Myocyte (in vitro differentiated cells): ENCODE measurements around the gene NECAB2. TPM values are rescaled to one million over a fixed set of nuclear protein-coding genes. Genes with fewer than 3 reads are reported as not detected.

Experiments used
- DNase-seq: peaks from one replicate; pipeline ENCODE4 v3.0.0-alpha.2; 2012; ENCODE audit warnings: low read depth
- total RNA-seq: library from RNA; depleted of rRNA; stranded (reverse); fragments of >200 nt; gene quantifications from 2 replicates; pipeline ENCODE4 v1.2.3, GENCODE V29; 2014

NECAB2 gene
- total RNA-seq, 1 donor from 2014 or later = not detected

- no peak for DNase-seq
Observed at GRCh38 chr16:84042879-84043485, 74.9 kb downstream of the NECAB2 start.

- no peak for DNase-seq
Observed at GRCh38 chr16:84043486-84044117, 75.6 kb downstream of the NECAB2 start.

GRCh38 chr16:84044118-84044488 is 76.1 kb downstream of the NECAB2 start:
- peak; percentile 36 for DNase-seq

- DNase-seq = no peak
Observed at GRCh38 chr16:84045001-84045817, 77.2 kb downstream of the NECAB2 start.

- no peak for DNase-seq
Observed at GRCh38 chr16:84045818-84046470, 77.9 kb downstream of the NECAB2 start.

GRCh38 chr16:84047206-84047605 is 79.2 kb downstream of the NECAB2 start:
- DNase-seq = no peak

GRCh38 chr16:84047626-84048025 is 79.6 kb downstream of the NECAB2 start:
- DNase-seq = no peak

GRCh38 chr16:84048270-84048669 is 80.2 kb downstream of the NECAB2 start:
- DNase-seq = no peak

- no peak for DNase-seq
Observed at GRCh38 chr16:84048871-84049270, 80.8 kb downstream of the NECAB2 start.

- DNase-seq = no peak
Observed at GRCh38 chr16:84049403-84050060, 81.5 kb downstream of the NECAB2 start.

- no peak for DNase-seq
Observed at GRCh38 chr16:84050316-84050715, 82.3 kb downstream of the NECAB2 start.

GRCh38 chr16:84052071-84052622 is 84.1 kb downstream of the NECAB2 start:
- no peak for DNase-seq

Other genes with a start within 250 kb of the NECAB2 start
- gene HSBP1, start 160.3 kb upstream of the NECAB2 start, total RNA-seq = 16.1 and 25.5 TPM in 2 replicates
- gene MLYCD, start 69.1 kb upstream of the NECAB2 start, total RNA-seq = 3.1 and 3.5 TPM in 2 replicates
- 4.3 and 7.7 TPM in 2 replicates for gene OSGIN1, start 15.0 kb upstream of the NECAB2 start, total RNA-seq
- gene SLC38A8, start 74.6 kb downstream of the NECAB2 start, total RNA-seq = not detected in 2 replicates
- gene MBTPS1, start 148.7 kb downstream of the NECAB2 start, total RNA-seq = 42.1 and 53.5 TPM in 2 replicates
- gene HSDL1, start 176.9 kb downstream of the NECAB2 start, total RNA-seq = 31.8 and 35.0 TPM in 2 replicates
- not detected in 2 replicates for gene DNAAF1, start 177.1 kb downstream of the NECAB2 start, total RNA-seq
- gene TAF1C, start 218.8 kb downstream of the NECAB2 start, total RNA-seq = 17.5 and 23.6 TPM in 2 replicates
- gene ADAD2, start 222.9 kb downstream of the NECAB2 start, total RNA-seq = not detected in 2 replicates